Upper lobe of left lung (tissue), 6 donors: Measurements from ENCODE around the gene KLB. TPM values are rescaled to one million over a fixed set of nuclear protein-coding genes. Genes with fewer than 3 reads are reported as not detected.
"Not testable (repeated sequence)": the region's sequence is repeated elsewhere in the genome, so short reads cannot be mapped to it uniquely, and the experiment has no call there.

Experiments
- ATAC-seq, 2 donors: fragments of 200-7000 bp; cut with Tn5 transposase; one replicate each; pipeline ENCODE4 v1.9.1; 2022; ENCODE audit warnings: mild to moderate bottlenecking in 2 of 2, moderate library complexity in 2 of 2; ENCODE audit not compliant: low FRiP score in 2 of 2
- DNase-seq, 2 donors: peaks; one replicate each; pipeline ENCODE4 v3.0.0-alpha.2; 2019 to 2020
- H3K27ac ChIP-seq, 4 donors: fragments of 200-600 bp; sonication (generic); one replicate each; pipeline ENCODE4 v1.5.1; 2016 to 2019
- H3K27me3 ChIP-seq, 4 donors: fragments of 200-600 bp; sonication (generic); one replicate each; pipeline ENCODE4 v1.5.1; 2017 to 2019
- H3K36me3 ChIP-seq, 4 donors: fragments of 200-600 bp; sonication (generic); one replicate each; pipeline ENCODE4 v1.5.1; 2016 to 2019
- H3K4me1 ChIP-seq, 4 donors: fragments of 200-600 bp; sonication (generic); one replicate each; pipeline ENCODE4 v1.5.1; 2018 to 2019
- H3K4me3 ChIP-seq, 4 donors: fragments of 200-600 bp; sonication (generic); one replicate each; pipeline ENCODE4 v1.5.1; 2017 to 2019; ENCODE audit warnings: mild to moderate bottlenecking in 2 of 4, moderate library complexity in 1 of 4
- H3K9me3 ChIP-seq, 4 donors: fragments of 200-600 bp; sonication (generic); one replicate each; pipeline ENCODE4 v1.5.1; 2018 to 2019
- EP300 ChIP-seq, 4 donors: sonication (generic); formaldehyde crosslinking; IDR thresholded peaks; one replicate each; pipeline ENCODE4 v1.5.1; 2017; ENCODE audit warnings: antibody characterized with exemption in 4 of 4, control low read depth in 2 of 4
- POLR2A ChIP-seq, 4 donors: fragments of 450-650 bp; IDR thresholded peaks; one replicate each; pipeline ENCODE4 v1.5.1; 2016 to 2017; ENCODE audit warnings: antibody characterized with exemption in 4 of 4, mild to moderate bottlenecking in 2 of 4
- POLR2AphosphoS5 ChIP-seq, 2 donors: sonication (generic); formaldehyde crosslinking; IDR thresholded peaks; one replicate each; pipeline ENCODE4 v1.5.1; 2017; ENCODE audit warnings: antibody characterized with exemption in 2 of 2
- WGBS, 2 donors: methylation state at CpG; one replicate each; pipeline ENCODE4 v1.1.5; 2017 to 2018; 5-methylcytosine and 5-hydroxymethylcytosine counted together
- total RNA-seq, 6 donors: library from RNA; depleted of rRNA in 4 of 6; stranded (reverse); fragments of >200 nt in 4 of 6; gene quantifications; one replicate each; pipeline versions ENCODE4 v1.1.0 to v1.2.1, GENCODE V29; 2016 to 2021
- TF ChIP-seq, protein P1 (sequence below), 6 experiments: fragments of 450-650 bp in 4 of 6; fragments of 200-600 bp in 2 of 6; sonication (generic) in 2 of 6; IDR thresholded peaks; one replicate each; pipeline ENCODE4 v1.5.1; 2016 to 2019; ENCODE audit warnings: antibody characterized with exemption in 6 of 6
- donor health status: DM: no; HTN: no; CAD: no; lungs with moderate emphysema.
- donor health status: DM: no; HTN: yes; CAD: no; lungs with severe emphysema.

KLB gene
- 1 to 10 TPM in 3 of 6 donors, under 1 TPM in 3; 0.20 to 9.0 (median 0.84) TPM for total RNA-seq

GRCh38 chr4:39406763-39407583 is at the start of gene KLB:
Gene KLB (plus strand): TSS chr4:39406930. CDS start chr4:39406950, 20 bp downstream.
- DNase-seq: no peak
- H3K9me3 ChIP-seq: no peaks in the 10 kb centered on the region
- ATAC-seq: no peak

DNA sequence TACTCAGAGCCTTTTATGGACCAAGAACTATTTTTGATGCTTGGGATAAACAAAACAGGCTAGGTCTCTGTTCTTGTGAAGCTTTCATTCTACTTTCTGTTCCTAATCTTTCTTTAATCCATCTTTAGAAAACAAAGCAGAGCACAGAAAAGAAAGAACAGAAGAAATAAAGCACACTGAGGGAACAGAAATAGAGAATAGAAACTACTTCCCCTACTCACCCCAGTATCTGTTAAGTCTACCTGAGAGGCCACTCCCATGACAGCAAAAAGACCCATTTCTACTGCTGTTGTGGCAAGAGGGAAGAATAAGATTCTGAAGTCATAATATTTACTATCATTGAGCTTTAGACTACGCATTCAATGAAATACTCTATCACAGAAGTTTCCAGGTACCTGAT is 49.7 kb upstream of the KLB start:
- no peak for TF ChIP-seq EP300 (IDR thresholded peaks at IDR 0.05)
- TF ChIP-seq POLR2AphosphoS5 (IDR thresholded peaks at IDR 0.05): no peak
- TF ChIP-seq, protein P1, sequence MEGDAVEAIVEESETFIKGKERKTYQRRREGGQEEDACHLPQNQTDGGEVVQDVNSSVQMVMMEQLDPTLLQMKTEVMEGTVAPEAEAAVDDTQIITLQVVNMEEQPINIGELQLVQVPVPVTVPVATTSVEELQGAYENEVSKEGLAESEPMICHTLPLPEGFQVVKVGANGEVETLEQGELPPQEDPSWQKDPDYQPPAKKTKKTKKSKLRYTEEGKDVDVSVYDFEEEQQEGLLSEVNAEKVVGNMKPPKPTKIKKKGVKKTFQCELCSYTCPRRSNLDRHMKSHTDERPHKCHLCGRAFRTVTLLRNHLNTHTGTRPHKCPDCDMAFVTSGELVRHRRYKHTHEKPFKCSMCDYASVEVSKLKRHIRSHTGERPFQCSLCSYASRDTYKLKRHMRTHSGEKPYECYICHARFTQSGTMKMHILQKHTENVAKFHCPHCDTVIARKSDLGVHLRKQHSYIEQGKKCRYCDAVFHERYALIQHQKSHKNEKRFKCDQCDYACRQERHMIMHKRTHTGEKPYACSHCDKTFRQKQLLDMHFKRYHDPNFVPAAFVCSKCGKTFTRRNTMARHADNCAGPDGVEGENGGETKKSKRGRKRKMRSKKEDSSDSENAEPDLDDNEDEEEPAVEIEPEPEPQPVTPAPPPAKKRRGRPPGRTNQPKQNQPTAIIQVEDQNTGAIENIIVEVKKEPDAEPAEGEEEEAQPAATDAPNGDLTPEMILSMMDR (IDR thresholded peaks at IDR 0.05): no peak
- TF ChIP-seq POLR2A (IDR thresholded peaks at IDR 0.05): no peak
- WGBS, 2 donors: 88% methylated on average over 1 of the region's 1 CpG
- no peak for DNase-seq
- peaks cover 0 to 4% (median 2%) of the 10 kb centered on the region in 4 donors for H3K36me3 ChIP-seq
- peak overlapping the region in 3 of 4 donors; percentile 15 to 45 (median 40) for H3K27ac ChIP-seq
- ATAC-seq: no peak
- no peaks in the 10 kb centered on the region for H3K9me3 ChIP-seq
- H3K4me3 ChIP-seq: no peak overlapping the region
- H3K27me3 ChIP-seq: no peaks in the 10 kb centered on the region
- H3K4me1 ChIP-seq: peaks cover 12 to 42% (median 21%) of the 10 kb centered on the region in 4 donors

More at GRCh38 chr4:39406763-39407583, at the start of gene KLB:
- no peak within 1 kb of the TSS for H3K27ac ChIP-seq
- TF ChIP-seq EP300 (IDR thresholded peaks at IDR 0.05) (no peak), POLR2A (IDR thresholded peaks at IDR 0.05) (no peak), POLR2AphosphoS5 (IDR thresholded peaks at IDR 0.05) (no peak)
- TF ChIP-seq, protein P1 (IDR thresholded peaks at IDR 0.05): no peak
- H3K4me1 ChIP-seq: no peaks in the 10 kb centered on the region
- no peaks in the 10 kb centered on the region for H3K36me3 ChIP-seq
- H3K4me3 ChIP-seq: no peak within 1 kb of the TSS
- no peaks in the 10 kb centered on the region for H3K27me3 ChIP-seq
- WGBS, 2 donors: 51 to 54% methylated on average over 12 of the region's 12 CpGs

DNA sequence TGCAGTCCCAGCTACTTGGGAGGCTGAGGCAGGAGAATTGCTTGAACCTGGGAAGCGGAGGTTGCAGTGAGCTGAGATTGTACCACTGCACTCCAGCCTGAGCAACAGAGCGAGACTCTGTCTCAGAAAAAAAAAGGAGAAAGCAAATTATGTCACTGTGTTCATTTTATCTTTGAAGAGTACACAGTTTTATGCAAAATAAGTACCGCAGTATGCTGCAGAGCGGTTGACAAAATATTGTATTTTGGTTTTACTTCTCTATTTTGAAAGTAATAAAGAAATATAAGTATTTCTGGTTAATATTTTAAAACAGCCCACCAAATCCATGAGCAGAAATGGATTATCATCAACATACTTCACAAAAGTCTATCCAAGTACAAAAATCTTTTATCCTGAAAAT is 46.1 kb upstream of the KLB start:
- not testable (repeated sequence) for DNase-seq, H3K4me3 ChIP-seq, H3K9me3 ChIP-seq, H3K27ac ChIP-seq, H3K27me3 ChIP-seq, ATAC-seq, H3K36me3 ChIP-seq
- 95% methylated on average over 4 of the region's 4 CpGs for WGBS, 2 donors
- H3K4me1 ChIP-seq: peaks cover 17 to 33% (median 27%) of the 10 kb centered on the region in 4 donors

- no peak overlapping the region for H3K4me3 ChIP-seq
- TF ChIP-seq POLR2A (IDR thresholded peaks at IDR 0.05) (no peak), EP300 (IDR thresholded peaks at IDR 0.05) (no peak), POLR2AphosphoS5 (IDR thresholded peaks at IDR 0.05) (no peak)
- TF ChIP-seq, protein P1 (IDR thresholded peaks at IDR 0.05): no peak
- H3K4me1 ChIP-seq: peaks cover 16 to 29% (median 22%) of the 10 kb centered on the region in 4 donors
- no peaks in the 10 kb centered on the region for H3K9me3 ChIP-seq
- H3K36me3 ChIP-seq: peaks cover 0 to 4% (median 2%) of the 10 kb centered on the region in 4 donors
- no peak for ATAC-seq
- no peak for DNase-seq
- whole genome bisulfite sequencing, 2 donors: 59 to 67% methylated on average over 3 of the region's 3 CpGs
- H3K27ac ChIP-seq: no peak overlapping the region
- no peaks in the 10 kb centered on the region for H3K27me3 ChIP-seq
Measured at GRCh38 chr4:39362827-39363226, 43.9 kb upstream of the KLB start.

DNA sequence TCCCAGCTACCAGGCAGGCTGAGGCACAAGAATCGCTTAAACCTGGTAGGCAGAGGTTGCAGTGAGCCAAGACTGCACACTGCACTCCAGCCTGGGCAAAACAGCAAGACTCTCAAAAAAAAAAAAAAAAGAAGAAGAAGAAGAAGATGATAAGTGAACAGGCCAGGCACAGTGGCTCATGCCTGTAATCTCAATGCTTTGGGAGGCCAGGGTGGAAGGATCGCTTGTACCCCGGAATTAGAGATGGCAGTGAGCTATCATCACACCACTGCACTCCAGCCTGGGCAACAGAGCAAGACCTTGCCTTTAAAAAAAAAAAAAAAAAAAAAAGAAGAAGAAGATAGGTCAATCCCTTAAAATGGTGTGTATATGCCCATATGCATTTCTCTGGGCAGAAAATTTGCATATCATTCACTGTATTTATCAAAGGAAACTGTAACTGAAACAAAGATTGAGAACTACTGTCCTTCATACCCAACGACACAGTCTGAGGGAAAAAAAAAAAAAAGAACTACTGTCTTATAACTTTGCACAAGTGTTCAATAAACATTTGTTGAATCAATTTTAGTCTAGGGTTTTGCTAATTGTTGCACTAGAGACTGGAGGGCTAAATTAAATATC is 42.8 kb upstream of the KLB start:
- peak overlapping the region in 2 of 4 donors; percentile 85 to 99 for H3K4me3 ChIP-seq

More for the DNA sequence above, 42.8 kb upstream of the KLB start:
- H3K27me3 ChIP-seq: no peaks in the 10 kb centered on the region
- peaks cover 16 to 29% (median 22%) of the 10 kb centered on the region in 4 donors for H3K4me1 ChIP-seq
- DNase-seq (no peak), ATAC-seq (no peak)
- WGBS, 2 donors: 81 to 87% methylated on average over 4 of the region's 4 CpGs
- peaks cover 0 to 4% (median 2%) of the 10 kb centered on the region in 4 donors for H3K36me3 ChIP-seq
- H3K9me3 ChIP-seq: no peaks in the 10 kb centered on the region
- no peak overlapping the region for H3K27ac ChIP-seq
- TF ChIP-seq POLR2AphosphoS5 (IDR thresholded peaks at IDR 0.05) (no peak), EP300 (IDR thresholded peaks at IDR 0.05) (no peak), POLR2A (IDR thresholded peaks at IDR 0.05) (no peak)
- TF ChIP-seq, protein P1 (IDR thresholded peaks at IDR 0.05): no peak
